Right ventricle myocardium superior (tissue), 1 donor: Measurements from ENCODE around the gene KCNH4. TPM values are rescaled to one million over a fixed set of nuclear protein-coding genes. Genes with fewer than 3 reads are reported as not detected.
A peak's percentile ranks its signal among the peaks of the same experiment; 100 is the strongest.

ENCODE experiments used
- ATAC-seq: fragments of 200-7000 bp; cut with Tn5 transposase; one replicate; pipeline ENCODE4 v1.9.1; 2020; ENCODE audit warnings: mild to moderate bottlenecking; ENCODE audit not compliant: poor library complexity
- DNase-seq: peaks from one replicate; pipeline ENCODE4 v3.0.0-alpha.2; 2020
- intact Hi-C: fragments of 100-400 bp; cut with DNase I; formaldehyde crosslinking; loops from one replicate; pipeline ENCODE4 v1.11.2; 2022
- total RNA-seq: library from RNA; stranded (reverse); fragmentation: NEBNext Ultra II Directional; extraction: Animal tissue kit (Norgen Biotek cat#: 25700); gene quantifications from one replicate; pipeline ENCODE4 v1.2.1, GENCODE V29; 2021
- donor health status: DM: no; HTN: yes; CAD: no; lungs with severe emphysema.

Gene KCNH4
- total RNA-seq, 1 donor from 2014 or later, result 0.13 TPM

DNA sequence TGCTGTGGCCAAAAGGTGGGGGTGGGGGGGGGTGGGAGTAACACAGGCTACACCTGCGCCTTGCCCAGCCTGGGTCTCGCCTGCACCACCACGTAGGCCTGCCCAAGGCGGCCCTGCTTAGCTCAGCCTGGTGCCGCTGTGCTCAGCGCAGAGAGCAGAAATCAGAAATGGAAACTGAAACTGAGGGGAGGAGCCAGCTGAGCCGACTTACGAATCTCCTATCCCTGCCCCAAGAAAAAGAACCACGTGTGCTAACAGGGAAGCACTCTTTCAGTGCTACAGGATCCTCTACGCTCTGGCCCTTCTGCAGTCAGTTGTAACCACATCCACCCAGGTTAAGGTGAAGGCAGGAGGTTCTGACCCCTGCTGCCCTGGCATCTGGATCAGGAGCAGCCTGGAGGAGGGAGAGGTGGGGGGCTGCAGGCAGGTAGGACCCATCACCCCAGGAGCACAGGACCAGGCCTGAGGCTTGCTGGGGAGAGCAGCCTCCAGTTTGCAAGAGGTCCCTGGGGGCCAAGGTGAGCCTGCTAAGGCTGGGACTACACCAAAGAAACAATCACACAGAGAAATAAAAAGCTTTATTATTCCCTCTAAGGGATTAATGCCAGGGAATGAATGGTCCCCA is 68.3 kb downstream of the KCNH4 start, which contains the start of gene DHX58:
Gene DHX58 (minus strand): TSS at position 163 of the 625 bp plus-strand sequence. CDS start 822 bp downstream, outside the sequence.
- DNase-seq (peak; percentile 77), ATAC-seq (peak; percentile 86)
- intact Hi-C loops, result no loop called here

DNA sequence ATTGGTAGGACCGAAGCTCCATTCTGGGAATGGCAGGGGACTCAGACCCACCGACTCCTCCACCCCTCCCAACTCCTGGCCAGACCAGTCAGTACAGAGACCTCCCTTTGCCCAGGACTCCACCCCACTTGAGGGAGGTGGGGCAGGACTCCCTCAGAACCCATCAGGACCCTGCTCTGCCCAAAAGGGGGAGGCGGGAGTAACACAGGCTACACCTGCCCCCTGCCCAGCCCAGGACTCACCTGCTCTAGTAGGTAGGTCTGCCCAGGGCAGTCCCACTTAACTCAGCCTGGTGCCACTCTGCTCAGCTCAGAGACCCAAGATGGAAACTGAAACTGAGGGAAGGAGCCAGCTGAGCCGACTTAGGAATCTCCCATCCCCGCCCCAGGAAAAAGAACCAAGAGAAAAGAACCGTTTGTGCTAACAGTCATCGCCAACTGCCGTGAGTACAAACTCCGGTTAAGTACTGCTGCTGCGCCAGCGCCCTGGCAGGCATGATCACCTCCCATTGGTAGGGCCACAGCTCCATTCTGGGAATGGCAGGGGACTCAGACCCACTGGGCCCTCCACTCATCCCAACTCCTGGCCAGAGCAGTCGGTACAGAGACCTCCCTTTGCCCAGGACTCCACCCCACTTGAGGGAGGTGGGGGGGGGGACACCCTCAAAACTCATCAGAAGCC is 68.9 kb downstream of the KCNH4 start:
- DNase-seq (no peak), ATAC-seq (peak; percentile 39)
- intact Hi-C loops, result no loop called here

DNA sequence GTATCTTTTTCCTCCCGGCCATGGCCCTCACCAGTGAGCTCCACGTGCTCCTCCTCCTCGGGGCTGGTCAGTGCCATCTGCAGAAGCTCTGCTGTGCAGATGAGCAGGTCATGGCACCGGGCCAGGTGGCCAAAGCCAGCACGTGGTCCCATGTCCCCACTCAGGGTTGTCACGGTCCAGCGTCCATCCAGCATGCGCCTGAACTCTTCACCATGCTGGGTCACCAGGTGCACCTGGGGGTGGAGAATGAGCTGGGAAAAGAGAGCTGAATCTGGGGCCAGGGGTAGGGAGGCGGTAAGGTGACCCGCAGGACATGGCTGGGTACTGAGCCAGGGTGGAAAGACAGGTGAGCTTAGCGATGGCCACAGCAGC is 69.7 kb downstream of the KCNH4 start:
- DNase-seq (no peak), ATAC-seq (no peak)
- intact Hi-C loops, result no loop called here

DNA sequence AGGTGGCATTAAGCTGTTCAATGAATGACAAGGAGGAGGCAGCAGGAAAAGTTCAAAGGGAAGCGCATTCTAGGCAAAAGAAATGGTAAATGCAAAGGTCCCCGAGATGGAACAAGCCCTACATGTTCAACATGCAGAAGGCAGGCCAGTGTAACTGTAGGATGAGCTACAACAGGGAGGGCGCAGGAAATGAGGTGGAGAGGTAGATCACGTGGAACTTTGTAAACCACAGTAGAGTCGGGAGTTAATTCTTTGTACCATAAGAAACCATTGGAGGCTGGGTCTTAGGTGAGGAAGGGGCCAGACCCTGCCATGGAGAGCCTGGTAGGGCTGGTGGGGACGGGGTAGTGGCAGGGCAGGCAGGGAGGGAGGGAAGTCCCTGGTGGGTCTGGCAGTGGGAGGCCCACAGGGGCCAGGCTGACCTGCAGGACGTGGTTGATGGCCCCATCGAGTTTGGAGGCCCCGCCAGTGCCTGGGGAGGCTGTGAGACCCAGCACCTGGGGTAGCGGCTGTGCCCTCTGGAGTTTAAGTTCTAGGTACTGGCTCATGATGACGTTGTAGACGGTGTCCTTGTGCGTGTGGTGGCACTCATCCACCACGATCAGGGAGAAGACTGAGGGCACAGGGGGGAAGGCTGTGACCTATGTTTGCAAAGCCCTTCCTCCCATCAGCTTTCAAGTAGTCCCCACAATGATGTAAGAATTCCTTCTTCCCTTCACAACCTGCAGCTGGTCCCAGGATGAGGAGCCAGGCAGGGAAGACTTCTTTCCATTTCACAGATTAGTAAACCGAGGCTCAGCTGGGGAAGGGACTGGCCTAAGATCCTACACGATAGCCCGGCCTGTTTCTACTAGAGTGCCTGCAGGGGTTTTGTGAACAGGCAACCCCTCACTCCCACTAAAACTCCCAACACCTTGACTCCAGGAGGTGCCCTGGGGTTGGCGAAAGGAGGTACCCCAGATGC is 70.4 kb downstream of the KCNH4 start:
- ATAC-seq, result no peak
- no peak for DNase-seq
- intact Hi-C loops, result no loop called here

DNA sequence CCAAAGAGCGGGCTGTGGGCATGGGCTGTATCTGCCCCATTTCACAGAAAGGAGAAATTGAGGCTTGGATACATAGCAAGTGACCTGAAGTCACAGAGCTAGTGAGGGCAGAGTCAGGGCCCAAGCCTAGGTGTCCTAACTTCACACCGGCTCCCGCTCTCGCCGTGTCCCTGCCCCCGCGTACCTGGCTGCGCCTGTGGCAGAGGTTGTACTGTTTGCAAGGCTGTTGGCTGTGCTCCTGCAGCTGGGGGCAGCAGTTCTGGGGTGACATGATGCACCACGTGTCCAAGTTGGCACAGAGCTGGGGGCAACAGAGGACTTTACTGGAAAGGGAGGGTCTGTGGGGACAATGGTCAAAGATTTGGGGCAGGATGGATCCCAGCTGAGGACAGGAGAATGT is 71.9 kb downstream of the KCNH4 start:
- intact Hi-C loops, result no loop called here
- ATAC-seq (no peak), DNase-seq (no peak)

DNA sequence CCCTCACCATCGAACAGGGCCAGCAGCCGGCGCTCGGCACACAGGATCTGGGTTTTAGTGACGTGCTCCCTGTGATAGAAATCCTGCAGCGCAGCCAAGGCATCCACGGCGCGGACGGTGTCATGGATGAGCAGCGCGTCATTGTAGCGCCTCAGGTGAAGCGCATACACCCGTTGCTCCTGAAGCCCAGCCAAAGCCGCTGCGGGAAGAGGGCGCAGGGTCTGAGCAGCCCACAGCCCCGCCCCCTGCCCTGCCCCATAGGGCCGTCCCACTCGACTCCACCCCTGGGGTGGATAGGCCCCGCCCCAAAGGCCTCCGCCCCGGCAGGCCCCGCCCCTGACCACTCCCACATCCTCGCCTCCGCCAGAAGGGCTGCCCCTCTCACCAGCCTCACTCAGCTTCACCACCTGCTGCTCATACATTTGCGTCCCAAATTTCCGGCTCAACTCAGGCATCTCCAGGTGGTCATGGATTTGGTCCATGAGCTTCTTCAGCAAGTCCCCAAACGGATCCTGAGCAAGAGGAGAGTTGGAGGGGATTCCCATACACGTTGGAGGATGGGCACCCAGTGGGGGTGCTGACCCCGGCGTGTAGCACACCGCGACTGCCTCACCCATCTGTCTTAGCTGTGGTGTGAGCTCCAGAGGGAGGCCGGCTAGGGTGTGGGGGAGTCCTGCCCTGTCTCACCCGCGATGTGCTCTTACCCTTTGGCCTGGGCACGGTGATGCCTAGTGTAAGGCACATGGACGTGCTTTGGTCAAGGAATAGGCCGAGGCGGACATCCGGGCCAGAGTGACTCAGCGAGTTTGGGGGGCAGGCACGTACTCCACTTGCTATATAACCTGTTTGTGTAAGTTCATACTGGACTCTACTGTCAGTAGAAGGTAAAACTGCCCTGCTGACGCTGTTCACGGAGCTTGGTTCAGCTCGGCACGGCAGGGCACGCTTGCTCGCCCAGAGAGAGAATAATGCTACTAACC is 73.1 kb downstream of the KCNH4 start:
- peak; percentile 77 for ATAC-seq
- intact Hi-C loops, result no loop called here

DNA sequence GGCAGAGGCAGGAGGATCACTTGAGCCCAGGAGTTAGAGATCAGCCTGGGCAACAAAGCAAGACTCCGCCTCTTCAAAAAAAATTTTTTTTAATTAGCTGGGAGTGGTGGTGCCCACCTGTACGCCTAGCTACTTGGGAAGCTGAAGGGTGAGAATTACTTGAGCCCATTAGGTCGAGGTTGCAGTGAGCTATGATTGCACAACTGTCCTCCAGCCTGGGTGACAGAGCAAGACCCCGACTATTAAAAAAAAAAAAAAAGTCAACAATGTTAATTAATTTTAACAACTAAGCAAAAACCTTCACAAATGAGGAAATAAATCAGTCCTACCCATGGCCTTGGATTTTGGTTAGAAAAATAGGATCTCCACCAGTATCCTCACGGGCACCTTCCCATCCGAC is 73.8 kb downstream of the KCNH4 start:
- DNase-seq (no peak), ATAC-seq (no peak)
- intact Hi-C loops, result no loop called here

More for the DNA sequence above, 73.1 kb downstream of the KCNH4 start:
- DNase-seq, result peak; percentile 83

Other genes starting within 250 kb of the KCNH4 start
- gene CNP, start 214.3 kb downstream of the KCNH4 start, total RNA-seq, result 23.0 TPM
- gene DNAJC7, start 163.7 kb downstream of the KCNH4 start, total RNA-seq, result 81.2 TPM
- 43.8 TPM for gene NKIRAS2, start 161.1 kb downstream of the KCNH4 start, total RNA-seq
- 0.59 TPM for gene C17orf113, start 130.5 kb downstream of the KCNH4 start, total RNA-seq
- 0.16 TPM for gene ZNF385C, start 82.7 kb downstream of the KCNH4 start, total RNA-seq
- gene DHX58, start 68.4 kb downstream of the KCNH4 start, total RNA-seq, result 2.5 TPM
- gene KAT2A, start 59.8 kb downstream of the KCNH4 start, total RNA-seq, result 22.6 TPM
- gene HSPB9, start 58.3 kb downstream of the KCNH4 start, total RNA-seq, result 0.11 TPM
- 38.6 TPM for gene RAB5C, start 26.2 kb downstream of the KCNH4 start, total RNA-seq
- gene HCRT, start 4.3 kb upstream of the KCNH4 start, total RNA-seq, result not detected
- 8.1 TPM for gene GHDC, start 13.4 kb upstream of the KCNH4 start, total RNA-seq
- 30.0 TPM for gene STAT5B, start 95.2 kb upstream of the KCNH4 start, total RNA-seq
- 14.9 TPM for gene STAT5A, start 107.4 kb upstream of the KCNH4 start, total RNA-seq
- 127 TPM for gene STAT3, start 207.3 kb upstream of the KCNH4 start, total RNA-seq
- 200 TPM for gene CAVIN1, start 242.1 kb upstream of the KCNH4 start, total RNA-seq